Epidermal melanocyte (primary cell): Measurements from ENCODE around the gene SDHAF2.
"Not testable (repeated sequence)": the region's sequence is repeated elsewhere in the genome, so short reads cannot be mapped to it uniquely, and the experiment has no call there.

Experiments
- DNase-seq: peaks from one replicate; pipeline ENCODE4 v3.0.0; 2011; ENCODE audit warnings: low spot score; ENCODE audit not compliant: insufficient read length

SDHAF2 gene

DNA sequence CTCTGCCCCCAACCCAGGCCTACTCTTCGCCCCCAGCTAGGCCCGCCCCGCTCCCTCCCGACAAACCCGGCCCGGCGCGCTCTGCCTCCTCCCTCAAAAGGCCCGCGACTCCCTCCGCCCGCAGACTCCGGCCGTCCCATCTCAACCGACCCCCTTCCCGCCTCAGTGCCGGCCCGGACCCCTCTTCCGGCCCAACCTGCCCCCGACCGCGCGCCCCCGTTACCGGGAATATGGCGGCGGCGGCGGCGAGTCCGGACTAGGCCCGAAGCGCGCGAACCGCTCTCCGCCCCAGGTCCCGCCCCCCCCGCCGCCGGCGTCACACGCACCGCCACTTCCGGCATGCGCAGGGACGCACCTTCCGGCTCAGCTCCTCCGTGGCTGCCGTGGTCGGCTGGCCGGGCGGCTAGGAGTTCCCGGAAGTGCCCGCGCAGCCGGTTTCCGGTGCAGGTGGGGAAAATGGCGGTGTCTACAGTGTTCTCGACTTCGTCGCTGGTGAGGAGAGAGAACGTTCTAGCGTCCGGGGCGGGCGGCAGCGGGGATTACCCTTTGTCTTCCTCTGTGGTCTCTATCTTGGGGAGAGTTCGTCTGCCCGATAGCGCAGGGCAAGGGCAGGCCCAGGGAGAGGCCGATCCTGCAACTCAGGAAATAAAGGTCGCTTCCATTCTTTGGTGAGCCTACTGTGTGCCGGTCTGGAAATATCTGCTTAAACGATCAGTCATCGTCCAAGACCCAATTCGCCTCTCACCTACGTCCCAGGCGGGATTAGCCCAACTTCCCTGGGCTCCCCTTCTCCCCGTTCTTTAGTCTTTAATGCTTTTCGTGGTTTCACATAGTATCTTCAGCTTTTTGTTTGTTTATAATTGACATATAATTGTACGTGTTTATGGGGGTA is at the start of gene SDHAF2, which contains the start of gene CPSF7:
Gene SDHAF2 (plus strand): TSS at position 434 of the 892 bp plus-strand sequence. CDS start 23 bp downstream, at position 457.
Gene CPSF7 (minus strand): TSS at position 285 of the 892 bp plus-strand sequence. CDS start 740 bp downstream, outside the sequence.
- peak; percentile 88 for DNase-seq

DNA sequence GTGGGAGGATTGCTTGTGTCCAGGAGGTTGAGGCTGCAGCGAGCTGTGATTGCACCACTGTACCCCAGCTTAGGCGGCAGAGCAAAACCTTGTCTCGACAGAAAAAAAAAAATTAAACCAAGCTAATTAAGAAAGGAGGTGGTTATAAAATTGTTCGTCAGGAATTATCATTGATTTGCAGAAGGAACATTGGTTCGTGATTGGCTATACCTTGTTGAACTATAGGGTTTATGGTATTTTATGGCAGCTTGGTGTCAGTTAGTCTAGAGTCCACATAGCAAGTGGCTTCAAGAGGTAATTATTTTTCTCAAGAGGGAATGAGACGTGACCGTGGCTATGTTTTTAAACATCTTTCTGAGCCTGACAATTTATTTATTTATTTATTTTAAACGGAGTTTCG is 49.0 kb upstream of the SDHAF2 start:
- DNase-seq = no peak

DNA sequence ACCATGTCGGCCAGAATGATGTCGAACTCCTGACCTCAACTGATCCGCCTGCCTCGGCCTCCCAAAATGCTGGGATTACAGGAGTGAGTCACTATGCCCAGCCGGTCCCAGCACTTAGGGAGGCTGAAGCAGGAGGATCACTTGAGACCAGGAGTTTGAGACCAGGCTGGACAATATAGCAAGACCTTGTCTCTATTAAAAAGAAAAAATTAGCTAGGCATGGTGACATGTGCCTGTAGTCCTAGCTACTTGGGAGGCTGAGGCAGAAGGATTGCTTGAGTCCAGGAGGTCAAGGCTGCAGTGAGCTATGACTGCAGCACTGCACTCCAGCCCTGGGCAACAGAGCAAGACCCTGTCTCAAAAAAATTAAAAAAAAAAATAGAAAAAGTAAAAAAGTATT is 46.1 kb upstream of the SDHAF2 start:
- not testable (repeated sequence) for DNase-seq

DNA sequence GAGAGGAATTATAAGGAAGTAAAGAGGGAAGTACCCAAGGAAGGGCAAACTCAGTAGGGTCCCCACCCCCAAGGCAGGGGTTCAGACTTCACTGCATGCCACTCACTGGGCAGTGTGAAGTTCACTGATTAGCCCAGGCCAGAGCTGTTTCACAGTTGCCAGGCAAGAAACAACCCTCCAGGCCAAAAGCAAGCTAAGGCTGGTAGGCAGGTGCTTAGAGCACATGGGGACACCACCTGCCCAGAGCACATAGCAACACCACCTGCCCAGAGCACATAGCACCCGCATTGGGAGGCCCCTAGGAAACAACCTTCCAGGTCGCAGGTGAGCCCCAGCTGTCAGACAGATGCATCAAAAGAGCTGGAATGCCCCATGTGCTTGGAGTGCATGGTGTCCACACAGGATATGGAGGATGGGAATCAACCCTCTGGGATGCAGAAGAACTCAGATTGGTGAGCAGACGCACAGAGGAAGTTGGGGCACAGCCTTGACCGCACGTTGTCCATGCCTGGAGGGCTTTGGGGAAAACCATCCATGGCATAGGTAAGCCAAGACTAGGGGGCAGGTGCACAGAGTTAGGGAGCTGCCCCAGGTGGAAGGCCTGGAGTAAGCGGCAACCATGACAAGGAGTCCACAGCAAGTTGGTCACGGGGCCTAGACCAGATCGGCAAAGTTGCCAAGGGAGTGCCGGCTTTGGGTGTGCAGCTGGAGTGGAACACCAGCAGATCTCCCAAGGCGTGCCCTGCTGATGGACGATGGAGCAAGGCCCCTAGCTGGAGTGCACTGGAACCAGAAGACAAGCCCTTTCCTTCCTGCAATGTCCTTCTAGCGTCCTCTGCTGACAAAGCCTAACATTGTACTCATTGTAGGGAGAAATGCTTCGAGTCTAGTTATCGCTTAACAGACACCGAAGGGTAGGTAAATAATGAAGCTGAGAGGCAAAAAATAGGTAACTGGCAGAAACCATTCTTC is 45.4 kb upstream of the SDHAF2 start:
- no peak for DNase-seq

DNA sequence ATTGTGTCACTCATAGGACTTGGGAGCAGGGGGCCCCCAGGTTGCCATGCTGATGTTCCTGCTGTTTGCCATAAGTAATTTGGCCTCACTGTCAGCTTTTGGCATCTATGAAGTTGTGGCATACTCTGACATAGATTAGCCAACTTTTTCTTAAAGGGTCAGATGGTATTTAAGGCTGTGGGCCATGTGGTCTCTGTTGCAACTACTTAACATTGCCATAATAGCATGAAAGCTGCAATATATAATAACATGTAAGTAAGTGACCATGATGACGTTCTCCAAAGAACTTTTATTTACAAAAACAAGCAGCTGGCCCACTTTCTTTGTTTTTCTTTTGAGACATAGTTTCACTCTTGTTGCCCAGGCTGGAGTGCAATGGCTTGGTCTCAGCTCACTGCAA is 39.8 kb upstream of the SDHAF2 start:
- no peak for DNase-seq

DNA sequence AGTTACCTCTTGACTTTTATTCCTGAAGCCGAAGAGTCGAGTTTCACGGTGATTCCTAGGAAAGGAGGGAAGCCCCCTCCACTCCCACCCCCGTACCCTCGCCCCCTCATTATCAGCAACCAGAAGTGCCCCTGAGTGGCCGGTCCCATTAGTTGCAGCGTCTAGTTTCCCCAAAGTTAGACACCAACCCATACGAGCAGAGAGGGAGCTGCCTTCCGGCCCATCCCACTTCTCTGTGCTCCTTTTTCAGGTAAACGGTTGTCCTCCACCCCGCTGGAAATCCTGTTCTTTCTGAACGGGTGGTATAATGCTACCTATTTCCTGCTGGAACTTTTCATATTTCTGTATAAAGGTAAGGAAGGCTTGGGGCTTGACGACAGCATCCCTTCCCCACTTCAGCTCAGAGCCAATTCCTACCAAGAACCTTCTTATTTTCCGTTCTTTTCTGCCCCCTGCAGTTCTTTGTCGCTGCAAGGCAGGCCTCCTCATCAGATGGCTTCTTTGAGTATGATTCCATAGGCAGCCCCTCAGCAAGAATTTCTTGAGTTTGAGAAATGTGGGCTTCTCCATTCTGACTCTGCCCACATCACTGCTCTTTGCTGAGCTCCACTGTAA is 36.8 kb upstream of the SDHAF2 start:
- DNase-seq = no peak

DNA sequence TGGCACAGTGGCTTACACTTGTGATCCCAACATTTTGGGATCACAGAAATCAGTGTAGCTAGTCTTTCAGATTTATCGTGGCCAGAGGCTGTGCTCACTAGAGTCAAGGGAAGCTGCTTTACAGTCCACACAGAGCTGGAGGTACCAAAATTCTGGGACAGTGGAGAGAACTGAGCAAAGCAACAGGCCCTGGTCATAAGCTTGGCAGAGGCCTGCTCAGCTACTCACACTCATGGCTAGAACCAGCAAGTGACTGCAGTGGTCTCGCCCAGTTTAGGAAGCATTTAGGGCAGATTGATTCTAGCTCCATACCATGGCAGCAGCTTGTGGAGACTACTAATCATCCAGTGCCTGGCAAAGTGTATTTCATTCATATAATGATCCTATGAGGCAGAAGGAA is 28.8 kb upstream of the SDHAF2 start:
- DNase-seq = no peak

DNA sequence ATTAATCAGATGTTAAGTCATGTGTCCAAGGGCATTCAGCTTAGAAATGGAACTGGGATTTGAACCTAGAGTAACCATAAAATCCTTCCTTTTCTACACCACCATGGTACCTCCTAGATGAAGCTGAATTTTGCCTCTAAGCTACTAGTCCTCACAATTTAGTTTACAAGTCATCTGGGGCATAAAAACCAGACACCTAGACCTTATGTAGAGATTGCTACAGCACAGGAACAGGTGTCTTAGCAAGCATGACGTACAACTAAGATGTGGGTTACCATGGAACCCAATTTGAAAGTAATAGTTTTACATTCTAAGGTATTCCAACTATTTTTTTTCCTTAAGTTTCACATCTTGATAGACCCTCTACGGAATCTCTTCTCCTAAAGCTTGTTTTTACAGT is 28.4 kb upstream of the SDHAF2 start:
- DNase-seq = no peak

DNA sequence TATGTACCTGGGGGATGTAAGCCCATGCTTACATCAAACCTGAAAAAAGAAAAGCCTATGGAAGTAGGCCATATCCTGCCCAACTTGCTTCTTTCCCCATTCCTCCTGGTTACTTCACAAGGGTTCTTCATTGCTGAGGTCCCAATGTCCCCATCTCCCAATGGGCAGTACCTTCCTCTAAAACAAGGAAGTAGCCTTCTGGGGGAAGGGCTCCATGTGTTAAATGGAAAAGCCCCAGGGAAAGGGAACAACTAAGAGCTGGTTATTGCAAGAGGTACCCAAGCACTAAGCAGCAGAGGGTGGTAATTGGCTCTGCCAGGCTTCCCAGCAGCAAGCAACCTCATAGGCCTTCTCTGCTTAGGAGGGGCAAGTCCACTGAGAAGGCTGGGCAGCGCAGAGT is 26.3 kb upstream of the SDHAF2 start:
- DNase-seq = no peak

DNA sequence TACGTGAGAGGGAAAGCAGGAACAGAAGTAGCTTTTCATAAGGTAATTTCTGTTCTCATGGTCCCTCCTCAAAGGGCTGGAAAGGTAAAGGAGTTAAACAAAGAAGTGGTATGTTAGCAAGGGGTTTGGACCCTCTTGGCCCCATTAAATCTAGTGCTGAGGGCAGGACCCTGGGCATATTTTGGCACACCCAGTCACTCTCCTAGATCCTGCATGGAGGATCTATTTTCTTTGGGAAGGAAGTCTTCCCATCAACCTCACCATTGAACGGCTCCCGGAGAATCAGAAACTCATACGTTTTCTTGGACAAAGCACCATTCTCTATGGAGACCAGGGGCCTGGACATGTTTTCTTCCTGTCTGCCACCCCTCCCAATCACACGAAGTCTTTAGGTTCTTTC is 25.8 kb upstream of the SDHAF2 start:
- DNase-seq = no peak

DNA sequence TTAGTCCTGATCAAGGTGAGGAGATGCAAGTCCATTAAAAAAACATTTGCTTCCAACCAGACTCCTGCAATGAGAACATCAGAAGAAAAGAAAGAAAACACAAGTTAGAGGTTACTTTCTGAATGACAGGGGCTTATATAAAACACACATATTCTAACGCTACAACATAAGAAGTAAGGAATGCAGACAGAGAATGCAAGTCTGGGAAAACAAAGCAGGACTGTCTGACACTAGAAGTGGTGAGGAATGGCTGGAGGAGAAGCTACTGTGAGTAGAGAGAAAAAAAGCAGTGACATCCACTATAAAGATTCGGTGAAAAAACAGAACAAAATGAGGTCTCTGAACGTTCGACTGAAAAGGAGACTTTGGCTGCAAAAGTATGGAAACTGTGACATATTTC is 25.3 kb upstream of the SDHAF2 start:
- DNase-seq = no peak

DNA sequence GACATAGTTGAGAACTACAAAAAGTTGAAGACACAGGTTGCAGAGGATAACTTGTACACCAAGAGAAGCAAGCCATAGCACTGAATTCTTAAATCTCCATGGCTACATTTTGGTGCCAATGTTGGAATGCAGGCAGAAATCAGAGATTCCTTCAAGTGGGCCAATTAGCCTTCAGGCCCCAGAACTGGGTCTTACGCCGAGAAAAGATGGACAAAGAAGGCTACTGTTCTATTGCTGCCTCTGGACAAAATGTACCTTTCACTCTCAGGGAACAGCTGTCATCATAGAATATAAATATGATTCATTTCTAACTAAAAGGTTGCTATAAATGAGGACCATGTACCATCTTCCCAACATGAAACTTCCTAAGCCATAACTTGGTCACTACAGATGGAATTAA is 23.9 kb upstream of the SDHAF2 start:
- DNase-seq = peak; percentile 65

DNA sequence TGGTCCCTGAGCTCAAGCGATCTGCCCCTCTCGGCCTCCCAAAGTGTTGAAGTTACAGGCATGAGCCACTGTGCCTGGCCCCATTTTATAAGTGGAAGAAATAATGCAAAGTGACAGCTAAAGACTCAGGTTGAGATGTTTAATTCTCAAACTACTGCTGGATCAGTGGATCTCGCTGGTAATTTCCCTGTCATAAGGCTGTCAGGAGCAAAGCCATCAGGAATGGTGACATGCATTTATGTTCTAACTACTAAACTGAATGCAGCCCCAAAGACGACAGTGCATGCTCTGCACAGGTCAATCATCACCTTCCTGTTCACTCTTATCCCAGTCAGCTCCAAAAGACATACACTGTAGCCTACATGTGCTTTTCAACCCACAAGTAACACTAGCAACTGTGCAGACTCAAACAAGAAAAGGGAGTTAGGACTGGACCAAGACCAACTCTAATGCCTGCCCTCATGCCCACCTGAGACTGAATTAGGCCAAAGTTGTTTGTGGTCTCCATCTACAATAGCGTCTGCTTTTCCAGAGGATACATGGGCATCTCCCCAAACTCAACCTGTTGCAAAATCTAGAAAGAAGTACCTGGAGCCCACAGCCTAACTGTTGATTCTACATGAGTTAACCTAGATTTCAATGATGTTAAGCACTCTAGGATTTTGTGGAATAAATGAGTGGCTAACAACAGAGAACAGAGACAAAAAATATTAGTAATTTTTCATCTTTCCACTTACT is 22.8 kb upstream of the SDHAF2 start:
- DNase-seq = no peak

DNA sequence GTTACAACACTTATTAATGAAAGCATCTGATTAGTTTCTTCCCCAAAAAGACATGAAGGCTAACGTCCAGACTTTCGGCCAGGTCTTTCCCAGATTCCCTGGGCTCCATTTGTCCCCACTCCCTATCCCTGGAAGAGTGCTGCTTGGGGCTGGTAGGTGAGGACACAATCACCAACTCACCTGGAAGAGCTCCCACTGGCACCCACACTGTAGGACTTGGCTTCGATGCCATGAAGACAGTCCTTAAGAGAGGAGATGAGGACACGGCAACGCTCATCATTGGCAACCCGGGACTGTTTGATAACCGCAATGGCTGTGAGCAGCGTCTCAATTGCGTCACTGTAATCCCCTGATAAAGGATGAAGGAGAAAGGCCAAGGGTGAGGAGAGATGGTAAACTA is 18.3 kb upstream of the SDHAF2 start:
- DNase-seq = no peak

DNA sequence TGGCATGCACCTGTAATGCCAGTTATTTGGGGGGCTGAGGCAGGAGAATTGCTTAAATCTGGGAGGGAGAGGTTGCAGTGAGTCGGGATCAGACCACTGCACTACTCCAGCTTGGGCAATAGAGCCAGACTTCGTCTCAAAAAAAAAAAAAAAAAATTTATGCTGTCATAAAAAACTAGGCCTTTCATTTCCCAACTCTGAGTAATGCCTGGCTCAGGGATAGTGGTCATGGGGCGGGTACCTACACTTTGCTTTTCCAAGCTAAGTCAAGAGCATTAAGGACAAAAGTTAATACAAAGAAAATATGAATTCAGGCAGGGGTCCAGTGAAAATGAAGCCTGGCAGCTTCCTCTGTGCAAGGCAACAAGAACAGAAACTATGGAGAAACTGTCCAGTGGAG is 16.4 kb upstream of the SDHAF2 start:
- DNase-seq = no peak

DNA sequence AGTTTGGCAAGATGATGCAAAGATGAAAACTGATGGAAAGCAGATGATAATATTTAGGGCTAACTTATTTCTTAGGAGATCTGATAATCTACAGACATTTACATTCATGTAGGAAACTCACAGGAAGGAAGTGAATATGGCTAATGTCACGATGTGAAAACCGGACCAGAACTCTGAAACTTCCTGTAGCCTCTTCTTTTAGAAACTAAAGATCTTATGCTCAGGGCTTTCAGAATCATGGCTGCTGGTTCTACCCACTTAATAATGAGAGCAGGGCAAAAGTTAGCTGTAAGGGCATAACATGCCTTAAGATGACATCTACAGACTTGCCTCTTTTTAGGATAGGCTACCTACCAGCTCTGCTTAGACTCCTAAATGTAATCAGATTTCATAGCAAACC is 15.4 kb upstream of the SDHAF2 start:
- DNase-seq = no peak

DNA sequence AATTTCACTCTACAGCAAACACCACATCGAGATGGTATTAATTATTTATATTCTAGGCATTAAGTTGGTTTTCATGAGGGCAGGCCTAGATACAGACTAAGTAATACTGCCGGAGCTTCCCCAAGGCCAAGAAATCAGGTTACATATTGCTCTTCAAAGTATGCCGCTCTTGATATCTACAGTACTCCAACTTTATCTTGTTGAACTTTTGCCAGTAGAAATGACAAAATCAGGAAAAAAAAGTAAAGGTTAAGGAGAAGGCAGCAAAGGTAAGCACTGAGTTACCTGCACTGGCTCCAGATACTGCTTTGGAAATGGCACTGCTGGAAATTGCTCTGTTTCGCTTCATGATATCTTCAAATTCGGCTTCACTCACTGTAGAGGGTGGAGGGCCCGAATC is 14.5 kb upstream of the SDHAF2 start:
- DNase-seq = no peak

DNA sequence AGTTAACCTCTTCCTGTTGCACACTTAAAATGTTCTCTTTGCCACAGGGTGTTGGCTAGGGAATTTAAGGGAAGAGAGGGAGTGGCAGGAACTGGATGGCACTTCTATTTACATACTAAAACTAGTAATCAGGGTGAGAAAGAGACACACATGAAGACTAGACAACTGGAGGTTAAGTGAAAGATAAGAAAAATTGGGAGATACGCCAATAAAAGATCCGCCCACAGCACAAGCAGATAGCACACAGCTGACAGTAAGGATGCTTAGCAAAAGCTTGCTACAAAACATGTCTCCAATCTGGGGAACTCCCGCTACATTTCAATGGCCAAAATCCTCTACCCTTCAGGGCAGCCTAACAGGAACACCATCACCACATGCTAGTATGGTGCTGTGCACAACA is 13.0 kb upstream of the SDHAF2 start:
- no peak for DNase-seq

DNA sequence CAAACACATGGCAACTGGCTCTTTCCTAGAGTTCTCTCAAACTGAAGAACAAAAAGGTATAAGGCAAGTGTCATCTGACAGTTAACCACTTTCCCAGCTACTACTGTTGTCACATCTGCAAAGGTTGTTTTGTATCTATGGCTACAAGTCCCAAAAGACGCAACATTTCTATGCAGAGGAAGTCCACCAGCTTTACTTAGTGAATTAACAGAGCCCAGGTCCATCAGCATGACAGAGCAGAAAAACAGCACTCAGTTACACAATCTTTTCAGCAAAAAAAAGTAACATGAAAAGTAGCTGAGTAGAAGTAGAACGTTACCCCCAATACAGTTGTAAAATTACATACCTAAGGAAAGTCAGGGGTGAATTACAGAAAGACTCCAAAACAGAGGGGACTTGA is 12.3 kb upstream of the SDHAF2 start:
- DNase-seq = no peak

DNA sequence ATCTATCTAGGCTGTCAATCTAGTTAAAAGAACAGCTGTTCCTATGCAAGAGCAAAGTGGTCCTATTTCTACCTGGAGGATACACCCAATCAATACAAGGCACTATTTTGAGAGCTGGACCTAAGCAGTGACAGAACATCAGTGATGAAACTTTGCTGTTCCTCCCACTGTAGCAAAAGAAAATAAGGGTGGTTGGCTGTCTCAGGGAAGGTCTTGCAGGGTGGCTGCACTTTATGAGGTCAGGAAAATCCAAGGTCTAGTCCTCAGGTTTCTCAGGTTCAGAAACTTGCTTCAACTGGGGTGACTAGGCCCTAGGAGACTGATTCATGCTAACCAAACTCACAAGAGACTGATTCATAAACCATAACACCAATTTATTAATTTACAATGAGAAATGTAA is 11.8 kb upstream of the SDHAF2 start:
- DNase-seq = no peak

DNA sequence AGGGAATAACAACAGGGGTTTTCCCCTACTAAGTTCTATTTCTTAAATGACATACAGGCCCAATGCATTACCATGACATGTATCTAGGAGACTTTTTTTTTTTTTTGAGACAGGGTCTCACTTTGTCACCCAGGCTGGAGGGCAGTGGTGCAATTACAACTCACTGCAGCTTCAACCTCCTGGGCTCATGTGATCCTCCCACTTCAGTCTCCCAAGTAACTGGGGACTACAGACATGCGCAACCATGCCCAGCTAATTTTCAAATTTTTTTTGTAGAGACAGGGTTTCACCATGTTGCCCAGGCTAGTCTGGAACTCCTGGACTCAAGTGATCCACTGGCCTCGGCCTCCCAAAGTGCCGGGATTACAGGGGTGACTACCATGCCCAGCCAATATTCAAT is 7.7 kb upstream of the SDHAF2 start:
- DNase-seq = no peak
